IMR-90 (cell line): ENCODE results near the gene NNMT.

Source experiments
- BHLHE40 ChIP-seq: fragments of 150-350 bp; IDR thresholded peaks from 2 replicates; pipeline ENCODE4 v1.6.1; 2016; ENCODE audit warnings: mild to moderate bottlenecking, low read depth, low read length
- CHD1 ChIP-seq: IDR thresholded peaks from 2 replicates; pipeline ENCODE4 v1.6.1; 2012; ENCODE audit warnings: low read depth, low read length, improper control_type of control experiment
- CTCF ChIP-seq: conservative IDR thresholded peaks from 2 replicates; pipeline ENCODE4 v1.5.1; 2012; ENCODE audit warnings: mild to moderate bottlenecking, low read depth, low read length, improper control_type of control experiment
- ELK1 ChIP-seq: fragments of 150-350 bp; IDR thresholded peaks from 2 replicates; pipeline ENCODE4 v1.6.1; 2016; ENCODE audit warnings: low read depth, mild to moderate bottlenecking, low read length, moderate library complexity, borderline replicate concordance
- MAFK ChIP-seq: IDR thresholded peaks from 2 replicates; pipeline ENCODE4 v1.6.1; 2012; ENCODE audit warnings: low read depth, low read length, improper control_type of control experiment
- MXI1 ChIP-seq: IDR thresholded peaks from 2 replicates; pipeline ENCODE4 v1.6.1; 2012; ENCODE audit warnings: low read depth, mild to moderate bottlenecking, low read length, moderate library complexity, borderline replicate concordance
- POLR2A ChIP-seq: IDR thresholded peaks from 2 replicates; pipeline ENCODE4 v1.6.1; 2012; ENCODE audit warnings: mild to moderate bottlenecking, low read depth, low read length
- RAD21 ChIP-seq: IDR thresholded peaks from 2 replicates; pipeline ENCODE4 v1.6.1; 2012; ENCODE audit warnings: low read length, improper control_type of control experiment
- RFX5 ChIP-seq: IDR thresholded peaks from 2 replicates; pipeline ENCODE4 v1.8.0; 2012; ENCODE audit warnings: low read depth, mild to moderate bottlenecking, low read length, moderate library complexity
- SMC3 ChIP-seq: fragments of 150-350 bp; IDR thresholded peaks from 2 replicates; pipeline ENCODE4 v1.6.1; 2016; ENCODE audit warnings: low read depth, mild to moderate bottlenecking, antibody characterized with exemption, low read length, moderate library complexity
- USF2 ChIP-seq: fragments of 150-350 bp; IDR thresholded peaks from 2 replicates; pipeline ENCODE4 v1.6.1; 2017; ENCODE audit warnings: mild to moderate bottlenecking, antibody characterized with exemption, low read length, low read depth

GRCh38 chr11:114262681-114263512, 33.3 kb upstream of the NNMT start:
- TF ChIP-seq CTCF (peak; percentile 73), POLR2A (no peak), BHLHE40 (no peak), ELK1 (no peak), RAD21 (peak; percentile 83), USF2 (no peak), MXI1 (no peak), MAFK (no peak), SMC3 (peak; percentile 63), RFX5 (no peak), CHD1 (no peak)
